MCF 10A (cell line): ENCODE data around the gene NAT8. TPM values are rescaled to one million over a fixed set of nuclear protein-coding genes. Genes with fewer than 3 reads are reported as not detected.
A peak's percentile ranks its signal among the peaks of the same experiment; 100 is the strongest.
"Not testable (repeated sequence)": the region's sequence is repeated elsewhere in the genome, so short reads cannot be mapped to it uniquely, and the experiment has no call there.

ENCODE experiments used
- Bru-seq: library from RNA; stranded (reverse); fragments of 400-500 nt; gene quantifications from one replicate; lab custom pipeline; 2021; lab: Mats Ljungman, UMichigan
- BruChase-seq, 2 experiments: library from RNA; stranded (reverse); fragments of 400-500 nt; gene quantifications; one replicate each; lab custom pipeline; 2021; lab: Mats Ljungman, UMichigan
- BruUV-seq: library from RNA; stranded (reverse); fragments of 400-500 nt; replicated peaks from 2 replicates; lab custom pipeline; 2021; lab: Mats Ljungman, UMichigan
- CTCF ChIA-PET: fragments of 300-600 bp; sonication (Branson Sonifier 250); formaldehyde crosslinking; extraction: SDS; loops from one replicate; lab custom pipeline; 2021; ENCODE audit warnings: antibody characterized with exemption, inconsistent platforms; lab: Yijun Ruan, JAX
- POLR2A ChIA-PET: fragments of 300-600, 350-650 bp; sonication (Branson Sonifier 250); formaldehyde crosslinking; extraction: SDS; loops from one replicate; lab custom pipeline; 2020; ENCODE audit warnings: antibody characterized with exemption, inconsistent platforms; lab: Yijun Ruan, JAX
- DNase-seq: peaks from one replicate; pipeline ENCODE4 v3.0.0-alpha.2; 2018; ENCODE audit not compliant: unreplicated experiment
- H3K27ac Mint-ChIP-seq: one replicate; pipeline ENCODE4 v1.8.0; 2022; ENCODE audit warnings: mild to moderate bottlenecking, low read depth, mixed read lengths; ENCODE audit not compliant: unreplicated experiment
- H3K27me3 Mint-ChIP-seq: one replicate; pipeline ENCODE4 v1.8.0; 2022; ENCODE audit warnings: mixed read lengths; ENCODE audit not compliant: insufficient read depth, unreplicated experiment
- H3K36me3 Mint-ChIP-seq: one replicate; pipeline ENCODE4 v1.8.0; 2022; ENCODE audit warnings: mild to moderate bottlenecking, moderate library complexity, mixed read lengths; ENCODE audit not compliant: insufficient read depth, unreplicated experiment
- H3K4me1 Mint-ChIP-seq: one replicate; pipeline ENCODE4 v1.8.0; 2022; ENCODE audit warnings: mixed read lengths; ENCODE audit not compliant: insufficient read depth, unreplicated experiment
- H3K4me3 Mint-ChIP-seq: one replicate; pipeline ENCODE4 v1.8.0; 2022; ENCODE audit warnings: mild to moderate bottlenecking, moderate library complexity, mixed read lengths; ENCODE audit not compliant: unreplicated experiment
- H3K9me3 Mint-ChIP-seq: one replicate; pipeline ENCODE4 v1.8.0; 2022; ENCODE audit warnings: mixed read lengths; ENCODE audit not compliant: unreplicated experiment
- intact Hi-C: fragments of 100-400 bp; cut with micrococcal nuclease; formaldehyde crosslinking; loops from 2 replicates; pipeline ENCODE4 v1.14.1; 2022
- long read RNA-seq: library from polyadenylated mRNA; stranded (forward); transcript quantifications from one replicate; pipeline ENCODE4 v2.0.0, GENCODE V29; 2022
- total RNA-seq: library from RNA; stranded (reverse); gene quantifications from 2 replicates; pipeline ENCODE4 v1.2.3, GENCODE V29; 2022
- TF ChIP-seq, protein P1 (sequence below): fragments of 200-600 bp; IDR thresholded peaks from one replicate; pipeline ENCODE4 v1.8.0; 2022; ENCODE audit warnings: antibody characterized with exemption, mild to moderate bottlenecking; ENCODE audit not compliant: unreplicated experiment

NAT8 gene, protein sequence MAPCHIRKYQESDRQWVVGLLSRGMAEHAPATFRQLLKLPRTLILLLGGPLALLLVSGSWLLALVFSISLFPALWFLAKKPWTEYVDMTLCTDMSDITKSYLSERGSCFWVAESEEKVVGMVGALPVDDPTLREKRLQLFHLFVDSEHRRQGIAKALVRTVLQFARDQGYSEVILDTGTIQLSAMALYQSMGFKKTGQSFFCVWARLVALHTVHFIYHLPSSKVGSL
- total RNA-seq, result not detected in 2 replicates
- not detected for Bru-seq, nascent RNA
- not detected for BruChase-seq, experiment 1, labeled RNA remaining after a 6-hour chase
- BruChase-seq, experiment 2, labeled RNA remaining after a 2-hour chase, result not detected
- long read RNA-seq, result 0 reads

DNA sequence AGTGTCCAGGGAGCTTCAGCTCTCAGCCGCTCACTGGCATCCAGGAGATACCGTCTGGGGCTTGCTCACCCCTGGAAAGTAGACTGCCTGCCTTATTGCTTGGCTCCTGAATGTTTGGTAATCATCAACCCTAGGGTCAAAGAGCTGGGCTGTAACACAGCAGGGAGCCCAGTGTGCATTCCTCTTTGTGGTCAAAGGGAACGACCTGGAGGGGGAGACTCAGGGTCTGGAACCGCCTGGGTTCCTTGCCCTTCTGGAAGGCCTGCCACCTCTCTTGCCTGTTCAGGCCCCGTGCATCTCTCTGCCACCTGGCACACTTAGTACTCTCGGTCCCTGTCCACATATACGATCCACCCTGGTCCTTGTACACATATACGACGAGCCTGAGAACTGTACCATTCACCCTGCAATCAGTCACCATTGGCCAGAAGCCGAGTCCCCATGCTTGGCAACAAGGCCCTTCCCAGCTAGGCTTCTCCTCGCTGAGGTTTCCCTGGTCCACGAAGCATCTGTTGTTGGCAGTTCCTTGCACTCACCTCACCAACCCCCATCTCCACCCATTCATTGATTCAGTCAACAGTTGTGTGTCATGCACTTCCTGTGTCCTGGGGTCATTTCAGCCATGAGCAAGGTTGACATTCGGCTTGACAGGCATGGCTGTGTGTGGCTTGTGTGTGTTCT is at the start of gene NAT8:
Gene NAT8, minus strand, starts transcription at position 85 of the 681 bp plus-strand sequence. CDS start 794 bp downstream, outside the sequence.
- CTCF ChIA-PET, result interaction anchor here (0.6 kb wide), 1 partner anchor 209 kb away, joined by 5 read pairs; no protein-coding TSS in a partner anchor
- intact Hi-C loops, result no loop called here
- H3K9me3 Mint-ChIP-seq, result no peaks in the 10 kb centered on the region
- BruUV-seq, result no TSS peak
- no peak for DNase-seq
- H3K27ac Mint-ChIP-seq, result no peak within 1 kb of the TSS
- peaks cover 38% of the 10 kb centered on the region for H3K27me3 Mint-ChIP-seq
- TF ChIP-seq, protein P1, sequence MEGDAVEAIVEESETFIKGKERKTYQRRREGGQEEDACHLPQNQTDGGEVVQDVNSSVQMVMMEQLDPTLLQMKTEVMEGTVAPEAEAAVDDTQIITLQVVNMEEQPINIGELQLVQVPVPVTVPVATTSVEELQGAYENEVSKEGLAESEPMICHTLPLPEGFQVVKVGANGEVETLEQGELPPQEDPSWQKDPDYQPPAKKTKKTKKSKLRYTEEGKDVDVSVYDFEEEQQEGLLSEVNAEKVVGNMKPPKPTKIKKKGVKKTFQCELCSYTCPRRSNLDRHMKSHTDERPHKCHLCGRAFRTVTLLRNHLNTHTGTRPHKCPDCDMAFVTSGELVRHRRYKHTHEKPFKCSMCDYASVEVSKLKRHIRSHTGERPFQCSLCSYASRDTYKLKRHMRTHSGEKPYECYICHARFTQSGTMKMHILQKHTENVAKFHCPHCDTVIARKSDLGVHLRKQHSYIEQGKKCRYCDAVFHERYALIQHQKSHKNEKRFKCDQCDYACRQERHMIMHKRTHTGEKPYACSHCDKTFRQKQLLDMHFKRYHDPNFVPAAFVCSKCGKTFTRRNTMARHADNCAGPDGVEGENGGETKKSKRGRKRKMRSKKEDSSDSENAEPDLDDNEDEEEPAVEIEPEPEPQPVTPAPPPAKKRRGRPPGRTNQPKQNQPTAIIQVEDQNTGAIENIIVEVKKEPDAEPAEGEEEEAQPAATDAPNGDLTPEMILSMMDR, result no peak
- H3K4me1 Mint-ChIP-seq, result no peaks in the 10 kb centered on the region
- no peak within 1 kb of the TSS for H3K4me3 Mint-ChIP-seq
- no peaks in the 10 kb centered on the region for H3K36me3 Mint-ChIP-seq
- POLR2A ChIA-PET, result no interaction called here

DNA sequence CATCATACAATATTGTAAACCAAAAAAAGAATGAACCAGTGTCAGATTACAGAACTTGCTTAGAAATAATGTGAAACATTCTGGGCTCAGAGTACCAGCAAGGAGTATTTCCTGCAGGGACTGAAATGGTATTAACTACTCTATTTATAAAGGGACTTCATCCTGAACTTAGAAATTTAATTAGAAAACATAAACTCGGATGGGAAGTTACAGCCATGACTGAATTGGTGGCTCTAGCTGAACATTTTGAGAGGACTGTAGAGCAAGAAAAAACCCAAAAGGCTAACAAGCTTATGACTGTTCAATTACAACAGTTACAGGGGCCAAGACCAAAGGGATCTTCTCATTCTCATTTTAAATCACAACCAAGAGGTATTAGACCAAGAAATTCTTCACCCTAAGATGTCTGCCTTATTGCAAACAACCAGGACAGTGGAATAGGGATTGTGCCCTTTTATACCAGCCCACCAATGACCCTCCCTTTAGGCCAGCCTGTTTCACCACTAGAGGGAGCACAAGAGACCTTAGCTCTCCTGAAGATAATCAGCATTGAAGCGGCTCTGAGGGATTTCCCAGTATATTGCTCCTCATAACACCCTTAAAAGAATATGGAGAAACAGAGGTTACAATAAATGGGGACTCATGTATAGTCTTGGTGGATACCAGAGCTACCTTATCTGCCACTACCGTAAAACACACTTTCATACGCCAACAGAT is 48.3 kb upstream of the NAT8 start:
- not testable (repeated sequence) for BruUV-seq, H3K4me1 Mint-ChIP-seq, H3K27ac Mint-ChIP-seq, H3K9me3 Mint-ChIP-seq, H3K36me3 Mint-ChIP-seq, H3K4me3 Mint-ChIP-seq, H3K27me3 Mint-ChIP-seq
- DNase-seq, result peak; percentile 33
- TF ChIP-seq, protein P1, result peak; percentile 35
- ChIA-PET CTCF (interaction anchor here (0.7 to 1.1 kb wide), 4 partner anchors 9 to 552 kb away, joined by 3 to 4 read pairs (median 4); no protein-coding TSS in a partner anchor), POLR2A (interaction anchor here (0.6 to 1.0 kb wide), 2 partner anchors 10 to 488 kb away, joined by 3 to 5 read pairs; partner anchors contain the start of gene MOB1A)
- intact Hi-C loops, result loop anchor here (2.0 kb wide), 1 partner anchor 60 kb away; no protein-coding TSS in a partner anchor

DNA sequence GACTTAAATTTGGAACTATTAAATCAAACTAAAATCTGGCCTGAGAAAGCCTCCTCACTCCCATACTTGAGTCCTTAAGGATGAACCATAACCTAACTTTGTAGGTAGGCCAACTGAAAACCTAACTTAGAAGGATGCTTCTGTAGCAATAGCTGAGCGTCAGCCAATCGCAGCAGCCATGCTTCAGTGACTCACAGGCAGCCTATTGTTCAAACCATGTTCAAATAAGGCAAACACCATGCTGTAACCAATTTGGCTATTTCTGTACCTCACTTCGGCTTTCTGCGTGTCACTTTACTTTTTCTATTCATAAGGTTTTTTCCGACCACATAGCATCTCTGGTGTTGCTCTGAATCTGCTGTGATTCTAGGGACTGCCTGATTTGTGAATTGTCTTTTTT is 46.3 kb upstream of the NAT8 start:
- H3K36me3 Mint-ChIP-seq, H3K9me3 Mint-ChIP-seq, H3K27ac Mint-ChIP-seq, intact Hi-C loops, DNase-seq, H3K27me3 Mint-ChIP-seq, BruUV-seq, H3K4me1 Mint-ChIP-seq, H3K4me3 Mint-ChIP-seq: not testable (repeated sequence)
- CTCF ChIA-PET, result interaction anchor here (0.6 kb wide), 1 partner anchor 748 kb away, joined by 7 read pairs; no protein-coding TSS in a partner anchor
- POLR2A ChIA-PET, result interaction anchor here (0.6 kb wide), 1 partner anchor 77 kb away, joined by 3 read pairs; no protein-coding TSS in a partner anchor

DNA sequence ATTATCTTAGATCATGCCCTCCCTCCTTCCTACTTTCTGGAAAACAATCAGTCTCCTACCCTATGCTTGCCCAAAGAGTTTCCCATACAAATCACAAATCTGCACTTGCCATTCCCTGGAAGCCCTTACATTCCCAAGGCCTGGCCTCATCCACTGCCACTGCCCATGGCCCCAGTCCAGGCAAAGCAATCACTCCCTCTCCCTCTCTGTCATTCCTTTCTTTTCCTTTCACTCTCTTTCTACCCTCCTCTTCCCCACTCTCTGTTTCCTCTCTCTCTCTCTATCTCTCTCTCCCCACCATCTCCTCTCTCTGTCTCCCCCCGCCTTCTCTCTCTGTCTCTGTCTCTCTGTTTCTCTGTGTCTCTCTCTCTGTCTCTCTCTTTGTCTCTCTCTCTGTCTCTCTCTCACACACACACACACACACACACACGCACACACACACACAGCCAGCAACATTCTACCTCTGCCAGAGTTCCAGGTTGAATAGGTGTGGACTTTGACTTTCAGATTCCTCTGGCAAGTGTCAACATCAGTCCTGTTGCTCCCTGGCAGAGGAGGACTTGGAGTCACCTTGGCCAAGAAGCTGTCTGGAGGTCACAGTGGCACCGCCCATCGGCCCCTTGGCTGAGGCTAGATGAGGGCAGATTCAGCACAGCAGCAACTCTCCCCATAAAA is 43.7 kb upstream of the NAT8 start:
- TF ChIP-seq, protein P1, result no peak
- Mint-ChIP-seq H3K36me3 (peaks cover 4% of the 10 kb centered on the region), H3K27me3 (peaks cover 21% of the 10 kb centered on the region), H3K4me1 (peaks cover 6% of the 10 kb centered on the region), H3K27ac (no peak overlapping the region), H3K4me3 (no peak overlapping the region), H3K9me3 (no peaks in the 10 kb centered on the region)
- intact Hi-C loops, result no loop called here
- no peak for DNase-seq
- ChIA-PET CTCF (no interaction called here), POLR2A (no interaction called here)
- BruUV-seq, result no TSS peak

DNA sequence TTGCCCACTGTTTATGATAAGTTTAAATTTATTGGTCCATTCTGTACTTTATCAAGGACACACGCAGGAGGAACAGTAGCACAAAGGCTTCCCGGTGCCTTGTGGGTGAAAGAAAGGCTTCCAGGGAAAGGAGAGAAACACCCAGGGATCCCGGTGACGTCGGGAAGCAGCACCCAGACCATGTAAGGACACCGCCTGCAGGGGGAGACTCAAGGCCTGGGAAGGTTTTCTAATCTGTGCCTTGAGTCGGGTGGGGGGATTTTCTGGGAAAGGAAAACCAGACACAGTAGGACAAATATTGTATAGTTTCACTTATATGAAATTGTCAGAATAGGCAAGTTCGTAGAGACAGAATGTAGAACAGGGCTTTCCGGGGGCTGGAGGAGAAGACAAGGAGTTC is 42.7 kb upstream of the NAT8 start:
- intact Hi-C loops, result loop anchor here (5.0 kb wide), 1 partner anchor 577 kb away; no protein-coding TSS in a partner anchor
- H3K36me3 Mint-ChIP-seq, H3K4me1 Mint-ChIP-seq, H3K9me3 Mint-ChIP-seq, H3K27ac Mint-ChIP-seq, BruUV-seq, CTCF ChIA-PET, DNase-seq, H3K4me3 Mint-ChIP-seq, POLR2A ChIA-PET: not testable (repeated sequence)
- H3K27me3 Mint-ChIP-seq, result peaks cover 21% of the 10 kb centered on the region

DNA sequence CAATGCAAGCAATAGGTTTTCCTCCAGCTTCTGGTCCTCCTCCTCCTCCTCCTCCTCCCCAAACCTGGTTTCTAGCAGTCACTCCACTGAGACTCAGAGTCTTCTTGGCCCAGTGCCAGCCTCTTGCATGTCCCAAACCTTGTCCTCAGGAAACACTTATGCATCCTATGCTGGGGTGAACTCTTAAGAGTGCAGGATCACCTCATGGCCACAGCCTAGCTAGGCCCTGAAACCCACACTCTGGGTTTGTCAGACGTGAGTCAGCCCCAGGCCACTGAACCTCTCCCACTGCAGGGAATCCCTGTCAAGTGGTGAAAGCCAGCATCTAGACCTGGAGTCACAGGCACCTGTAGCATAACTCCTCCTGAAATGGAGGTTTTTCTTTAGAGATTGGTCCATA is 42.1 kb upstream of the NAT8 start:
- H3K27ac Mint-ChIP-seq, H3K36me3 Mint-ChIP-seq, POLR2A ChIA-PET, CTCF ChIA-PET, BruUV-seq, H3K4me1 Mint-ChIP-seq, H3K4me3 Mint-ChIP-seq, DNase-seq, H3K9me3 Mint-ChIP-seq: not testable (repeated sequence)
- peaks cover 21% of the 10 kb centered on the region for H3K27me3 Mint-ChIP-seq
- intact Hi-C loops, result loop anchor here (5.0 kb wide), 1 partner anchor 578 kb away; no protein-coding TSS in a partner anchor
